SKM-1 treated with dmso at 0.1 percent for 144 hours (cell line): ENCODE results near the gene SIK1.
"Not testable (repeated sequence)": the region's sequence is repeated elsewhere in the genome, so short reads cannot be mapped to it uniquely, and the experiment has no call there.

Experiments used
- DNase-seq: peaks from one replicate; lab custom pipeline; 2025; ENCODE audit not compliant: unreplicated experiment; lab: John Stamatoyannopoulos, UW

SIK1 gene

GRCh38 chr21:43426404-43427241, at the start of gene SIK1:
TSS of gene SIK1 (minus strand) at chr21:43427131. CDS start at chr21:43426178, 953 bp downstream.
- not testable (repeated sequence) for DNase-seq

DNA sequence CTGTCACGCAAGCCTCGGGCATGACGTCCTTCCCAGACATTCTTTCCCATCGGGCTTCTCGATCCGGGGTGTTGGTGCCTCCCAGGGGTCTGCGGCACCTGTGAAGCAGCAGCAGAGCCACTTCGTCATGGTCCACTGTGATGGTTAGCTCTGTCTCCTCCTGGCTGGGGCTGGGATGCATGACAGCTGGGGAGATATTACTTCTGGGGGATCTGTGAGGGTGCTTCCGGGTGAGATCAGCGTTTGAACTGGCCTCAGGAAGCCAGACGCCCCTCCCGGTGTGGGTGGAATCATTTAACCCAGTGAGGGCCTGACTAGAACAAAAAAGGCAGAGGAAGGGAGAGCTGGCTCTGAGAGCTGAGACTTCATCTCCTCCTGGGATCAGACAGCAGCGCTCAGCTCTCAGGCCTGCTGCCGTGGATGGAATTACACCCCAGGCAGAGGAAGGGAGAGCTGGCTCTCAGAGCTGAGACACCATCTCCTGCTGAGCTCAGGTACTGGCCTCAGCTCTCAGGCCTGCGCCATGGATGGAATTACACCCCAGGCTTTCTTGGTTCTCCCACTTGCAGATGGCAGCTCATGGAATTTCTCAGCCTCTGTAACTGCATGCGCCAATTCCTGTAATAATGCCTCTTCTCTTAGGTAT, 44.8 kb upstream of the SIK1 start:
- DNase-seq, result not testable (repeated sequence)

- DNase-seq, result not testable (repeated sequence)
Observed at GRCh38 chr21:43469719-43470458, 43.0 kb upstream of the SIK1 start.

GRCh38 chr21:43467785-43468184, 40.9 kb upstream of the SIK1 start:
- DNase-seq, result no peak

- DNase-seq, result not testable (repeated sequence)
Observed at GRCh38 chr21:43465159-43465558, 38.2 kb upstream of the SIK1 start.

GRCh38 chr21:43463498-43464261, 36.7 kb upstream of the SIK1 start:
- not testable (repeated sequence) for DNase-seq

- DNase-seq, result not testable (repeated sequence)
Observed at GRCh38 chr21:43462932-43463331, 36.0 kb upstream of the SIK1 start.

DNA sequence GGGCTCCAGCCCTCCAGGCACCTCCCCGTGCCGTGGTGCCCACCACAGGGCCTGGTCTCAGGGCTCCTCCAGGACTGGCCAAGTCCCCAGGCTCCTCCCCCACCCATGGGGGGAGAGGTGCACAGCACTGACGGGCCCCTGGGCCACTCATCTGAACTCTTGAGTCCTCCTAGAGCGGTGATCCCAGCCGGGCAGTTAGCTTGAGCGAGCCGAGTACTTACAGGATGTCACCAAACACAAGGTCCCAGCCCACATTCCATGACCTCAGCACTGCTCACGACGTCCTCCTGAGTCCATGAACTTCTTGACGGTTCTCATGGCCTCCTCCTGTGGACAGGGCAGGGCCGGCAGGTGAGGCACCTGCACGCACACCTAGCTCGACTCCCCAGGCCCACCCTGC, 33.5 kb upstream of the SIK1 start:
- not testable (repeated sequence) for DNase-seq

DNA sequence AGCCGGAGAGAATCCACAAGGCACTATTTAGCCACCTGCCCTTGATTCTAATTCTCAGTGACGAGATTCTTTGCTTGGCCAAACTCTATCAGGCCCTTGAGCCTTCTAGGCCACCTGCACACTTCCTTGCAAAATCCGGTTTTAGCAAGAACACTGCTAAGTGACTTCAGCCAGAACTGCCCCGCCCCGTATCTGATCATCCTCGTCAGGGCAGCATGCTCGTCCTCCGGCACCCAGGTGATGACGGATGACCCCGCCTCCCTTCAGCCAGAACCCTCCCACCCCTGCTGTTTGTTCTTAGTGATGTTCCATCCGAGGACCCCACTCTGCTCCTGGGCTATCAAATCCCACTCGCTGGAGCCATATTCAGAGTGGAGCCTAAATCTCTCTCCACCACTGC, 32.1 kb upstream of the SIK1 start:
- DNase-seq, result not testable (repeated sequence)

GRCh38 chr21:43456616-43457314, 29.8 kb upstream of the SIK1 start:
- DNase-seq, result not testable (repeated sequence)

DNA sequence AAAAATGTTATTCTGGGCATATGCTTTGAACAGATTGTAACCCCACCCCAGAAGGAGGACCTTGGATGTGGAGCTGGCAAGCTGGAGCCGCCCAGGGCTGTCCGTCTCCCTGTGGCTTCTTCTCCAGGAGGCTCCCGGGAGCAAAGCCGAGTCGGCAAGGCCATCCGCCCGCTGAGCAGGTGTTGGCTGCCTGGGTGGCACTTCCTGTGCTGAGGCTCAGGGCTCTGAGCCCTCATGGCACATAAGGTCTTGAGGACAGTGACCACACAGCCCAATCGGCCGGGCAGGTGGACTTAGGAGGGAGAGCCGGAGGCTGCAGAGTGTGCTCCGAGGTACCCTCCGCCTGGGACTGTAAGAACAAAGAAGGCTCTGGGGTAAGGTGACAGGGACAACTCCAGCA, 28.8 kb upstream of the SIK1 start:
- not testable (repeated sequence) for DNase-seq

DNA sequence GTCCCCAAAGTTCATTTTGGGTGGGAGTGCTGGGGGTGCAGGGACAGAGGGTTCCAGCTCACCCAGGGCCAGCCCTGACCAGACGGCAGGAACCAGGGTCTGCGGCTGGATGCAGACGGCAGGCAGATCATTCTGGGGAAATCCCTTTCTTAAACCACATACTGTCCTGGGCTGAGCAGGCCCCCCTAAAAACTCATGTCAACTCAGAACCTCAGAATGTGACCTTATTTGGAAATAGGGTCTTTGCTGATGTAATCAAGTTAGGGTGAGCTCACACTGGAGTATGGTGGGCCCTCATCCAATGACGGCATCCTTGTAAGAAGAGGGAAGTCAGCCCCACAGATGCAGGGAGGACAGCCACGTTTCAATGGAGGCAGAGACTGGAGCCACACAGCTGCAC, 27.2 kb upstream of the SIK1 start:
- not testable (repeated sequence) for DNase-seq

DNA sequence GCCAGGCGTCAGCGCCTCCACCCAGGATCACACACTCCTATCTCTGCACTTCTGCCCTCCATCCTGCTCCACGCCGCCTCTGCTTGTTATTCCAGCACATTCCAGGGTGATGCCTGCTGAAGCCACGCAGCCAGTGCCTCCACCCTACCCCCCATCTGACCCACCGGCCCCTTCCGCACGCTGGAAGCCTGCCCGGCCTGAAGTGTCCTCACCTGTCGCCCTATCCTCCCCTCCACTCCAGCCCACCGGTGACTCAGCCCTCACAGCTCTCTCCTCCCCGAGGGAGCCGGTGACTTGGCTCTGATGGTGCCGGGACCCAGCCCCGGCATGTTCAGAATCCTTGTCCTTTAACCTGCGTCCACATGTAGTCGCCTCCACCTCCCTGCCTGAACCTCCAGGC, 24.9 kb upstream of the SIK1 start:
- not testable (repeated sequence) for DNase-seq

DNA sequence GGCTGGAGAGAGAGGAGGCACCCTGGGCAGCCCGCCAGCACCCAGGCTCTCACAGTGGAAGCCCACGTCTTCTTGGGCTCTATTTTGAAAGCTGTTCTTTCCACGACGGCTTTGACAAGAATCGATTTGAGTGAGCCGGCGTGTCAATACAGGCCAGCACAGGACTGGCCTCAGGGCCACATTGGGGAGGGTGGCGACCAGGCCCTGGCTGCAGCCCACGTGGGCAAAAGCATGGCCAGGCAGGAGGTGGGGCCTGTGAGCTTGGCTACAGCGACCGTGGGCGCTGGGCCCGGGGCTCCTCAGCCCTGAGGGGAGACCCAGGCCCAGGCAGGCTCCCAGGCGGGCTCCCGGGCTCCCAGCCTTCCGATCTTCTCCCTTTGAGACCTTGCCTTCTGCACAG, 23.4 kb upstream of the SIK1 start:
- not testable (repeated sequence) for DNase-seq

GRCh38 chr21:43447353-43447977, 20.5 kb upstream of the SIK1 start:
- DNase-seq, result not testable (repeated sequence)

DNA sequence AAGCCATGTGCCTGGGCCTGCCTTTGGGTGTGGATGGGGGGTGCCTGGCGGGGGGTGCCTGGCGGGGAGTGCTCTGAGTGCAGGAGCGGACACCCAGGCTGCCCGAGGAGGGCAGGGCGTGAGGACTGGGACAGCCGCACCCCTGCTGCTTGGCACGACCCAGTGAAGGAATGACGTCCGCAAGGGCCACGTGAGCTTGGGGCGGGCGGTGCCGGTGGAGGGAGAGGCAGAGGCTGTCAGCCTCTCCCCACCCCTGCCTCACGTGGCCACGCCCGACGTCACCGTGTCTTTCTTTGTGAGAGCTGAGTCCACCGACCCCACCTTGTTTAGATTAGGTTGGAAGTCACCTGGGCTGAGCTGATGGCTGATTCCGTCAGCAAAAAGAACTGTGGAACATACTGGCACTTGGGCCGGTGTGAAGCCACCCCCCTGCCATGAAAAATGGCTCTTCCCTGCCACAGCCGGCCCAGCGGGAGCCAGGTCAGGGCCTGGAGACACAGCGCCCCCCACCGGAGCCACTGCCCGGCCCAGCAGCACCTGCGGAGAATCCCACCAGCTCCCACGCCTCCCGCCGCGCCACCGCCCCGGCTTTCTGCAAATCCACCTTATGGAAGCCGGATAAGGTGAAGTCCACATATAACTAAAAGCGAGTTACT, 19.5 kb upstream of the SIK1 start:
- not testable (repeated sequence) for DNase-seq

GRCh38 chr21:43444524-43444923, 17.6 kb upstream of the SIK1 start:
- DNase-seq, result not testable (repeated sequence)

- DNase-seq, result not testable (repeated sequence)
Observed at GRCh38 chr21:43442571-43442970, 15.6 kb upstream of the SIK1 start.
